Measurements from ENCODE around the gene GNAS-AS1. TPM values are rescaled to one million over a fixed set of nuclear protein-coding genes. Genes with fewer than 3 reads are reported as not detected.

The GNAS-AS1 gene
- total RNA-seq, 1 donor from 2014 or later: 1.5 TPM

- TF ChIP-seq, protein P1, sequence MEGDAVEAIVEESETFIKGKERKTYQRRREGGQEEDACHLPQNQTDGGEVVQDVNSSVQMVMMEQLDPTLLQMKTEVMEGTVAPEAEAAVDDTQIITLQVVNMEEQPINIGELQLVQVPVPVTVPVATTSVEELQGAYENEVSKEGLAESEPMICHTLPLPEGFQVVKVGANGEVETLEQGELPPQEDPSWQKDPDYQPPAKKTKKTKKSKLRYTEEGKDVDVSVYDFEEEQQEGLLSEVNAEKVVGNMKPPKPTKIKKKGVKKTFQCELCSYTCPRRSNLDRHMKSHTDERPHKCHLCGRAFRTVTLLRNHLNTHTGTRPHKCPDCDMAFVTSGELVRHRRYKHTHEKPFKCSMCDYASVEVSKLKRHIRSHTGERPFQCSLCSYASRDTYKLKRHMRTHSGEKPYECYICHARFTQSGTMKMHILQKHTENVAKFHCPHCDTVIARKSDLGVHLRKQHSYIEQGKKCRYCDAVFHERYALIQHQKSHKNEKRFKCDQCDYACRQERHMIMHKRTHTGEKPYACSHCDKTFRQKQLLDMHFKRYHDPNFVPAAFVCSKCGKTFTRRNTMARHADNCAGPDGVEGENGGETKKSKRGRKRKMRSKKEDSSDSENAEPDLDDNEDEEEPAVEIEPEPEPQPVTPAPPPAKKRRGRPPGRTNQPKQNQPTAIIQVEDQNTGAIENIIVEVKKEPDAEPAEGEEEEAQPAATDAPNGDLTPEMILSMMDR (IDR thresholded peaks at IDR 0.05): no peak
- peaks cover 30% of the 10 kb centered on the region for H3K4me1 Mint-ChIP-seq (ENCODE audit: unreplicated experiment)
- peaks cover 49% of the 10 kb centered on the region for H3K27me3 Mint-ChIP-seq (ENCODE audit: unreplicated experiment)
- H3K27ac Mint-ChIP-seq (ENCODE audit: unreplicated experiment): no peak overlapping the region
- H3K36me3 Mint-ChIP-seq (ENCODE audit: unreplicated experiment): no peaks in the 10 kb centered on the region
- no peak overlapping the region for H3K4me3 Mint-ChIP-seq (ENCODE audit: unreplicated experiment)
- H3K9me3 Mint-ChIP-seq (ENCODE audit: unreplicated experiment): no peaks in the 10 kb centered on the region
- DNase-seq (ENCODE audit: extremely low spot score, unreplicated experiment): no peak
Observed at GRCh38 chr20:58853466-58853865, 2.8 kb upstream of the GNAS-AS1 start.

GRCh38 chr20:58852543-58853271 is 2.0 kb upstream of the GNAS-AS1 start, which contains the start of gene GNAS:
Gene GNAS (plus strand): TSS chr20:58852716.
- no peaks in the 10 kb centered on the region for H3K36me3 Mint-ChIP-seq (ENCODE audit: unreplicated experiment)

DNA sequence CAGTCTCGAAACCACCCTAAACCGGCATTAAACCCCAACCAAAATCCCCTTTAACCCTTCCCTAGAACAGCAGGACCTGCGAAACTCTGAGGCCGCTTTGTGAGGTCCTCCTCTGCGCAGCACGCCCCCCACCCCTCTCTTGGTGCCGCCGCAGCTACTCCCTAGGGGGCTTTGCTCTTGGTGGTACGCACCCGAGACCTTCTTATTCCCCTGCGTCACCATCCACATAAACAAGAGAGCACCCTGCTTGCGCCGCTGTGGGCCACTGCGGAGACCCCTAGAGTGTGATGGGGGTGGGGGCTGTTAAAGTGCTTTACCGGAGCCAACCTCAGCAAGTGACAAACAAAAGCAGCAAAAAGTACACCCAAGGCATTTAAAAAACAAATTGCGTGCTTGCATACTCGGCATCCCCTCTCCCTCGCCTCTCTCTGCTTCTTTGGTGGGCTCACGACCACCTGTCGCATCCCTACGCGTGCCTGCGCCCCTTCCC is 1.3 kb upstream of the GNAS-AS1 start:
- Mint-ChIP-seq H3K27ac (ENCODE audit: unreplicated experiment) (no peak overlapping the region), H3K4me3 (ENCODE audit: unreplicated experiment) (peak overlapping the region; percentile 67), H3K4me1 (ENCODE audit: unreplicated experiment) (peaks cover 30% of the 10 kb centered on the region), H3K9me3 (ENCODE audit: unreplicated experiment) (no peaks in the 10 kb centered on the region), H3K36me3 (ENCODE audit: unreplicated experiment) (no peaks in the 10 kb centered on the region), H3K27me3 (ENCODE audit: unreplicated experiment) (peaks cover 49% of the 10 kb centered on the region)
- DNase-seq (ENCODE audit: extremely low spot score, unreplicated experiment): no peak
- TF ChIP-seq, protein P1 (IDR thresholded peaks at IDR 0.05): no peak

More at GRCh38 chr20:58852543-58853271, 2.0 kb upstream of the GNAS-AS1 start, which contains the start of gene GNAS:
- peaks cover 30% of the 10 kb centered on the region for H3K4me1 Mint-ChIP-seq (ENCODE audit: unreplicated experiment)
- peaks cover 50% of the 10 kb centered on the region for H3K27me3 Mint-ChIP-seq (ENCODE audit: unreplicated experiment)
- H3K9me3 Mint-ChIP-seq (ENCODE audit: unreplicated experiment): no peaks in the 10 kb centered on the region
- TF ChIP-seq, protein P1 (IDR thresholded peaks at IDR 0.05): peak; percentile 72
- H3K4me3 Mint-ChIP-seq (ENCODE audit: unreplicated experiment): peak within 1 kb of the TSS; percentile 67
- H3K27ac Mint-ChIP-seq (ENCODE audit: unreplicated experiment): no peak within 1 kb of the TSS
- no peak for DNase-seq (ENCODE audit: extremely low spot score, unreplicated experiment)

DNA sequence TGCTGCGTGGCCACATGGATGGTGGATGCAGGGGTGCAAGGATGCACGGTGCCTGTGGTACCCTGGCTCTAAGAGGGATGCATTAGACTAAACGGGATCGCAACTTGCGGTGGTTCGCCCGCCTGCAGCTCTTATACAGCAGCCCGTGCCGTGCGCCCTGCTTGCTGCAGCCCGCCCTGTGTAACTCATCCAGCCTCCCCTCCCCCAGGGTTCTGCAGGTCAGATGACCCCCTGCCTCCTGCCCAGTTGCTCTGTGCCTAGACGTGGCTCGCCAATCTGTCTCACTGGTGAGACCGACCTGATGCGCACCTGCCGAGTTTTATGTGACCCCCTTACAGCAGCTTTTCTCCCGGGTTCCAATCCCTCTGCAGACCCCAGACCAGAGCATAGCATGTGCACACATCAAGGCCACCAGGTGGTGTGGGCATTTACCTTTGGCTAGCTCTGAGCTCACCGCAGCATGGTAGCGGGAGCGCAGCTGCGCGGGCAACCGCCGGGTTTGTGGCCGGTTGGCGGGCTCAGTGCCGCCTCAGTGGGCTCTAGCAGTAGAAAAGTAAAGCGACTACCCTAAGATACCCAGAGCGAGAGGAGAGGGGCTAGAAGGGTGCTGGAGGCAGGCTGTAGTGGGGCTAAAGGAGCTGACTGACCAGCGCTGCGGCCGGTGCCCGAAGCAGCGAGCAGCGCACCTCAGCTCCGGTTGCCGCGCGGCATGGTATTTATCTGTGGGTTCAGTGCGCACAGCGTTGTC is 693 bp upstream of the GNAS-AS1 start:
- no peaks in the 10 kb centered on the region for H3K36me3 Mint-ChIP-seq (ENCODE audit: unreplicated experiment)
- H3K9me3 Mint-ChIP-seq (ENCODE audit: unreplicated experiment): no peaks in the 10 kb centered on the region
- TF ChIP-seq, protein P1 (IDR thresholded peaks at IDR 0.05): no peak
- H3K4me3 Mint-ChIP-seq (ENCODE audit: unreplicated experiment): peak overlapping the region; percentile 86
- peaks cover 30% of the 10 kb centered on the region for H3K4me1 Mint-ChIP-seq (ENCODE audit: unreplicated experiment)
- peaks cover 46% of the 10 kb centered on the region for H3K27me3 Mint-ChIP-seq (ENCODE audit: unreplicated experiment)
- DNase-seq (ENCODE audit: extremely low spot score, unreplicated experiment): no peak
- no peak overlapping the region for H3K27ac Mint-ChIP-seq (ENCODE audit: unreplicated experiment)

DNA sequence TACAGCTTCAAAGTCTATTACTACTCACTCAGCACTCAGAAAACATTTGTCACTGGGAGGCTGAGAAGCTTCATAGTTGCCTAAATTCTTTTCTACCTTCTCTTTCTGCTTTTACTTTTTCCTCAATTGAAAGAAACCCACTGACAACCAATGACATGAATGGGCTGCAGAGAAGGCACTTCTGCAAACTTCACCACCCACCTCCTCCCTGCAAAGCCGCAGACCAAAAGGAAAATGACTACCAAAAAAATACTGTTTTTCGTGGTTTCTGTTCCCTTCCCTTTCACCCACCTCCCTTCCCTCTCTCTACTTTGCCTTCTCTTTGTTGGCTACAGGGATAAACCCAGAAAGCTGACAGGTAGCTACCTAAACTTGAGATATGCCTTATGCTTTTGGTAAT is 3.2 kb downstream of the GNAS-AS1 start:
- Mint-ChIP-seq H3K9me3 (ENCODE audit: unreplicated experiment) (no peaks in the 10 kb centered on the region), H3K27ac (ENCODE audit: unreplicated experiment) (no peak overlapping the region), H3K36me3 (ENCODE audit: unreplicated experiment) (no peaks in the 10 kb centered on the region), H3K27me3 (ENCODE audit: unreplicated experiment) (peaks cover 67% of the 10 kb centered on the region), H3K4me1 (ENCODE audit: unreplicated experiment) (peaks cover 21% of the 10 kb centered on the region), H3K4me3 (ENCODE audit: unreplicated experiment) (no peak overlapping the region)
- DNase-seq (ENCODE audit: extremely low spot score, unreplicated experiment): no peak
- TF ChIP-seq, protein P1 (IDR thresholded peaks at IDR 0.05): no peak

Measured in osteocyte (in vitro differentiated cells).